Calu3 (cell line): ENCODE measurements around the gene USP7. TPM values are rescaled to one million over a fixed set of nuclear protein-coding genes. Genes with fewer than 3 reads are reported as not detected.

Source experiments
- BruUV-seq: library from RNA; stranded (reverse); fragments of 400-500 nt; replicated peaks from 2 replicates; lab custom pipeline; 2021; lab: Mats Ljungman, UMichigan
- CTCF ChIA-PET: fragments of 300-600 bp; sonication (Branson Sonifier 250); formaldehyde crosslinking; loops from one replicate; lab custom pipeline; 2022; ENCODE audit warnings: antibody characterized with exemption; lab: Charles Lee
- DNase-seq: peaks from one replicate; pipeline ENCODE4 v3.0.0; 2022
- H3K27ac Mint-ChIP-seq: one replicate; pipeline ENCODE4 v1.8.0; 2022; ENCODE audit warnings: mixed read lengths; ENCODE audit not compliant: unreplicated experiment
- H3K27me3 Mint-ChIP-seq: one replicate; pipeline ENCODE4 v1.8.0; 2022; ENCODE audit warnings: mixed read lengths; ENCODE audit not compliant: unreplicated experiment
- H3K36me3 Mint-ChIP-seq: one replicate; pipeline ENCODE4 v1.8.0; 2022; ENCODE audit warnings: mild to moderate bottlenecking, moderate library complexity, mixed read lengths; ENCODE audit not compliant: insufficient read depth, unreplicated experiment
- H3K4me1 Mint-ChIP-seq: one replicate; pipeline ENCODE4 v1.8.0; 2022; ENCODE audit warnings: mild to moderate bottlenecking, low read depth, mixed read lengths; ENCODE audit not compliant: unreplicated experiment
- H3K4me3 Mint-ChIP-seq: one replicate; pipeline ENCODE4 v1.8.0; 2022; ENCODE audit warnings: mild to moderate bottlenecking, low read depth, moderate library complexity, mixed read lengths; ENCODE audit not compliant: unreplicated experiment
- H3K9me3 Mint-ChIP-seq: one replicate; pipeline ENCODE4 v1.8.0; 2022; ENCODE audit warnings: low read depth, mixed read lengths; ENCODE audit not compliant: unreplicated experiment
- CTCF ChIP-seq: fragments of 200-600 bp; IDR thresholded peaks from one replicate; pipeline ENCODE4 v1.8.0; 2022; ENCODE audit warnings: antibody characterized with exemption; ENCODE audit not compliant: unreplicated experiment
- intact Hi-C: fragments of 100-400 bp; cut with micrococcal nuclease; formaldehyde crosslinking; loops from one replicate; pipeline ENCODE4 v1.10.0; 2022; ENCODE audit not compliant: unreplicated experiment
- total RNA-seq: library from RNA; stranded (reverse); gene quantifications from 2 replicates; pipeline ENCODE4 v1.2.3, GENCODE V29; 2022

The USP7 gene
- total RNA-seq, 1 experiment from 2014 or later, result 165 TPM

- intact Hi-C loops, result no loop called here
- H3K36me3 Mint-ChIP-seq, result peaks cover 82% of the 10 kb centered on the region
- DNase-seq, result peak; percentile 38
- H3K9me3 Mint-ChIP-seq, result no peaks in the 10 kb centered on the region
- CTCF ChIA-PET, result interaction anchor here (1.2 kb wide), 1 partner anchor 70 kb away, joined by 3 read pairs; no protein-coding TSS in a partner anchor
- H3K27me3 Mint-ChIP-seq, result no peaks in the 10 kb centered on the region
- H3K27ac Mint-ChIP-seq, result peak overlapping the region; percentile 79
- BruUV-seq, result no TSS peak
- peak overlapping the region; percentile 86 for H3K4me3 Mint-ChIP-seq
- H3K4me1 Mint-ChIP-seq, result peaks cover 86% of the 10 kb centered on the region
- TF ChIP-seq CTCF, result no peak
Measured at GRCh38 chr16:8866118-8866883, 97.4 kb downstream of the USP7 start.

GRCh38 chr16:8865145-8865882 lies 98.4 kb downstream of the USP7 start:
- Mint-ChIP-seq H3K27ac (peak overlapping the region; percentile 76), H3K9me3 (no peaks in the 10 kb centered on the region), H3K4me1 (peaks cover 84% of the 10 kb centered on the region), H3K4me3 (peak overlapping the region; percentile 31), H3K27me3 (no peaks in the 10 kb centered on the region), H3K36me3 (peaks cover 92% of the 10 kb centered on the region)
- TSS peak; percentile 21 for BruUV-seq
- CTCF ChIA-PET, result interaction anchor here (0.9 to 2.4 kb wide), 3 partner anchors 13 to 71 kb away, joined by 3 to 7 read pairs (median 3); no protein-coding TSS in a partner anchor
- intact Hi-C loops, result no loop called here
- TF ChIP-seq CTCF, result no peak
- DNase-seq, result no peak

- intact Hi-C loops, result no loop called here
- no peak for TF ChIP-seq CTCF
- peak overlapping the region; percentile 31 for H3K4me3 Mint-ChIP-seq
- CTCF ChIA-PET, result interaction anchor here (0.9 to 2.4 kb wide), 3 partner anchors 14 to 21 kb away, joined by 3 to 15 read pairs (median 7); no protein-coding TSS in a partner anchor
- no peak for DNase-seq
- H3K4me1 Mint-ChIP-seq, result peaks cover 90% of the 10 kb centered on the region
- no peaks in the 10 kb centered on the region for H3K27me3 Mint-ChIP-seq
- H3K9me3 Mint-ChIP-seq, result no peaks in the 10 kb centered on the region
- BruUV-seq, result no TSS peak
- H3K36me3 Mint-ChIP-seq, result peaks cover 97% of the 10 kb centered on the region
- peak overlapping the region; percentile 92 for H3K27ac Mint-ChIP-seq
Measured at GRCh38 chr16:8864480-8865110, 99.1 kb downstream of the USP7 start.
